Measurements from ENCODE around the gene BMP10.

DNA sequence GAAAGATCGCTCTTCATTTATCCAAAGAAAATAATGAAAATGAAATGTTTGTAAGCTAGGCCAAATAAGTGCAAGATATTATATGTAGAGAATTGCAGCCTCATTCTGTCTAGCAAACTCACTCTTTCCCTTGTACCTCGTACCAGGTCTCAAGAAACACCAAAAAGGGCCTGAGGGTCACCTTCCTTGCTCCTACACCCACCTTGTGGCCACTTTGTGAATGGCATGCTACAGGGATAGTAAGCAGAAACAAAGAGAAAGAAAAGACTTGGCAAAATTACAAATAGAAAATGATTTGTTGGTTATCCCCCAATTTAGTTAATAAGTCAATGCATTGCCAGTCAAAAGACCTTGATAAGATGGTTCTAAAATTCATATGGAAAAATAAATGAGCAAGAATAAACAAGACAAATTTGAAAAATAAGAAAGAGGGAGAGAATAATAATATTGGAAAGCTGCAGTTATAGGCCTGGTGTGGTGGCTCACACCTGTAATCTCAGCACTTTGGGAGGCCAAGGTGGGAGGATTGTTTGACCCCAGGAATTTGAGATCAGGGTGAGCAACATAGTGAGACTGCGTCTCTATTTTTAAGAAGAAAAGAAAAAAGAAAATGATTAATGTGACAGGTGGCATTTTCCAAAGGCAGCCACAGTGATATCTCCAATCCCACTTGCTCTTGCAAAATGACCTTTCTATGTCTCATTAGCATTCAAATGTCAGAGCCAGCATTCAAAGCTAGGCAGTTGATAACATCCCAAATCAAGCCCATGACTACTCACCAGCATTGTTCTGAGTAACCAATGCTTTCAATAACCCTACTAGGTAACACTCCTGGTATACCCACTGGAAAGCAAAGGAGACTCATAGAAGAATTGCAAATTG is 38.8 kb upstream of the BMP10 start:
- TF ChIP-seq, protein P1, sequence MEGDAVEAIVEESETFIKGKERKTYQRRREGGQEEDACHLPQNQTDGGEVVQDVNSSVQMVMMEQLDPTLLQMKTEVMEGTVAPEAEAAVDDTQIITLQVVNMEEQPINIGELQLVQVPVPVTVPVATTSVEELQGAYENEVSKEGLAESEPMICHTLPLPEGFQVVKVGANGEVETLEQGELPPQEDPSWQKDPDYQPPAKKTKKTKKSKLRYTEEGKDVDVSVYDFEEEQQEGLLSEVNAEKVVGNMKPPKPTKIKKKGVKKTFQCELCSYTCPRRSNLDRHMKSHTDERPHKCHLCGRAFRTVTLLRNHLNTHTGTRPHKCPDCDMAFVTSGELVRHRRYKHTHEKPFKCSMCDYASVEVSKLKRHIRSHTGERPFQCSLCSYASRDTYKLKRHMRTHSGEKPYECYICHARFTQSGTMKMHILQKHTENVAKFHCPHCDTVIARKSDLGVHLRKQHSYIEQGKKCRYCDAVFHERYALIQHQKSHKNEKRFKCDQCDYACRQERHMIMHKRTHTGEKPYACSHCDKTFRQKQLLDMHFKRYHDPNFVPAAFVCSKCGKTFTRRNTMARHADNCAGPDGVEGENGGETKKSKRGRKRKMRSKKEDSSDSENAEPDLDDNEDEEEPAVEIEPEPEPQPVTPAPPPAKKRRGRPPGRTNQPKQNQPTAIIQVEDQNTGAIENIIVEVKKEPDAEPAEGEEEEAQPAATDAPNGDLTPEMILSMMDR (IDR thresholded peaks at IDR 0.05; ENCODE audit: insufficient read depth, low read length): peak; percentile 80
- TF ChIP-seq, protein P2, sequence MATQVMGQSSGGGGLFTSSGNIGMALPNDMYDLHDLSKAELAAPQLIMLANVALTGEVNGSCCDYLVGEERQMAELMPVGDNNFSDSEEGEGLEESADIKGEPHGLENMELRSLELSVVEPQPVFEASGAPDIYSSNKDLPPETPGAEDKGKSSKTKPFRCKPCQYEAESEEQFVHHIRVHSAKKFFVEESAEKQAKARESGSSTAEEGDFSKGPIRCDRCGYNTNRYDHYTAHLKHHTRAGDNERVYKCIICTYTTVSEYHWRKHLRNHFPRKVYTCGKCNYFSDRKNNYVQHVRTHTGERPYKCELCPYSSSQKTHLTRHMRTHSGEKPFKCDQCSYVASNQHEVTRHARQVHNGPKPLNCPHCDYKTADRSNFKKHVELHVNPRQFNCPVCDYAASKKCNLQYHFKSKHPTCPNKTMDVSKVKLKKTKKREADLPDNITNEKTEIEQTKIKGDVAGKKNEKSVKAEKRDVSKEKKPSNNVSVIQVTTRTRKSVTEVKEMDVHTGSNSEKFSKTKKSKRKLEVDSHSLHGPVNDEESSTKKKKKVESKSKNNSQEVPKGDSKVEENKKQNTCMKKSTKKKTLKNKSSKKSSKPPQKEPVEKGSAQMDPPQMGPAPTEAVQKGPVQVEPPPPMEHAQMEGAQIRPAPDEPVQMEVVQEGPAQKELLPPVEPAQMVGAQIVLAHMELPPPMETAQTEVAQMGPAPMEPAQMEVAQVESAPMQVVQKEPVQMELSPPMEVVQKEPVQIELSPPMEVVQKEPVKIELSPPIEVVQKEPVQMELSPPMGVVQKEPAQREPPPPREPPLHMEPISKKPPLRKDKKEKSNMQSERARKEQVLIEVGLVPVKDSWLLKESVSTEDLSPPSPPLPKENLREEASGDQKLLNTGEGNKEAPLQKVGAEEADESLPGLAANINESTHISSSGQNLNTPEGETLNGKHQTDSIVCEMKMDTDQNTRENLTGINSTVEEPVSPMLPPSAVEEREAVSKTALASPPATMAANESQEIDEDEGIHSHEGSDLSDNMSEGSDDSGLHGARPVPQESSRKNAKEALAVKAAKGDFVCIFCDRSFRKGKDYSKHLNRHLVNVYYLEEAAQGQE (IDR thresholded peaks at IDR 0.05; ENCODE audit: insufficient replicate concordance, low read depth): no peak
- TF ChIP-seq GABPA (IDR thresholded peaks at IDR 0.05; ENCODE audit: low read depth): no peak
- no peak for TF ChIP-seq SPI1 (IDR thresholded peaks at IDR 0.05; ENCODE audit: borderline replicate concordance, low read depth)

Data from HL-60 (cell line).